ENCODE measurements around the gene DPF3. TPM values are rescaled to one million over a fixed set of nuclear protein-coding genes. Genes with fewer than 3 reads are reported as not detected.

Gene DPF3
- total RNA-seq, 1 experiment from 2014 or later: not detected

- Histone ChIP-seq H3K79me2 (ENCODE audit: low read depth) (no peaks in the 10 kb centered on the region), H3K4me3 (no peak overlapping the region), H4K20me1 (ENCODE audit: insufficient read depth) (no peaks in the 10 kb centered on the region), H3F3A (ENCODE audit: insufficient read depth, low read depth) (no peaks in the 10 kb centered on the region), H2AFZ (no peak overlapping the region), H3K9me3 (ENCODE audit: insufficient read depth, low read depth) (no peaks in the 10 kb centered on the region), H3K9me2 (ENCODE audit: insufficient read depth) (no peaks in the 10 kb centered on the region), H3K27me3 (ENCODE audit: insufficient read depth, low read depth) (peaks cover 45% of the 10 kb centered on the region), H3K27ac (no peak overlapping the region), H3K4me1 (replicated peaks; ENCODE audit: insufficient read depth) (no peaks in the 10 kb centered on the region), H3K36me3 (ENCODE audit: low read depth) (no peaks in the 10 kb centered on the region), H3K4me2 (no peak overlapping the region)
- no TSS peak for BruUV-seq (replicated peaks)
- TF ChIP-seq, protein P1, sequence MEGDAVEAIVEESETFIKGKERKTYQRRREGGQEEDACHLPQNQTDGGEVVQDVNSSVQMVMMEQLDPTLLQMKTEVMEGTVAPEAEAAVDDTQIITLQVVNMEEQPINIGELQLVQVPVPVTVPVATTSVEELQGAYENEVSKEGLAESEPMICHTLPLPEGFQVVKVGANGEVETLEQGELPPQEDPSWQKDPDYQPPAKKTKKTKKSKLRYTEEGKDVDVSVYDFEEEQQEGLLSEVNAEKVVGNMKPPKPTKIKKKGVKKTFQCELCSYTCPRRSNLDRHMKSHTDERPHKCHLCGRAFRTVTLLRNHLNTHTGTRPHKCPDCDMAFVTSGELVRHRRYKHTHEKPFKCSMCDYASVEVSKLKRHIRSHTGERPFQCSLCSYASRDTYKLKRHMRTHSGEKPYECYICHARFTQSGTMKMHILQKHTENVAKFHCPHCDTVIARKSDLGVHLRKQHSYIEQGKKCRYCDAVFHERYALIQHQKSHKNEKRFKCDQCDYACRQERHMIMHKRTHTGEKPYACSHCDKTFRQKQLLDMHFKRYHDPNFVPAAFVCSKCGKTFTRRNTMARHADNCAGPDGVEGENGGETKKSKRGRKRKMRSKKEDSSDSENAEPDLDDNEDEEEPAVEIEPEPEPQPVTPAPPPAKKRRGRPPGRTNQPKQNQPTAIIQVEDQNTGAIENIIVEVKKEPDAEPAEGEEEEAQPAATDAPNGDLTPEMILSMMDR (conservative IDR thresholded peaks at IDR 0.05): no peak
- TF ChIP-seq EZH2 (IDR thresholded peaks at IDR 0.05; ENCODE audit: low read depth): no peak
- CTCF ChIA-PET: no interaction called here
- POLR2A ChIA-PET (ENCODE audit: unreplicated experiment): no interaction called here
- intact Hi-C loops (cut with micrococcal nuclease; ENCODE audit: unreplicated experiment): no loop called here
- no peak for DNase-seq
Observed at GRCh38 chr14:72645706-72646105, 248.2 kb downstream of the DPF3 start.

DNA sequence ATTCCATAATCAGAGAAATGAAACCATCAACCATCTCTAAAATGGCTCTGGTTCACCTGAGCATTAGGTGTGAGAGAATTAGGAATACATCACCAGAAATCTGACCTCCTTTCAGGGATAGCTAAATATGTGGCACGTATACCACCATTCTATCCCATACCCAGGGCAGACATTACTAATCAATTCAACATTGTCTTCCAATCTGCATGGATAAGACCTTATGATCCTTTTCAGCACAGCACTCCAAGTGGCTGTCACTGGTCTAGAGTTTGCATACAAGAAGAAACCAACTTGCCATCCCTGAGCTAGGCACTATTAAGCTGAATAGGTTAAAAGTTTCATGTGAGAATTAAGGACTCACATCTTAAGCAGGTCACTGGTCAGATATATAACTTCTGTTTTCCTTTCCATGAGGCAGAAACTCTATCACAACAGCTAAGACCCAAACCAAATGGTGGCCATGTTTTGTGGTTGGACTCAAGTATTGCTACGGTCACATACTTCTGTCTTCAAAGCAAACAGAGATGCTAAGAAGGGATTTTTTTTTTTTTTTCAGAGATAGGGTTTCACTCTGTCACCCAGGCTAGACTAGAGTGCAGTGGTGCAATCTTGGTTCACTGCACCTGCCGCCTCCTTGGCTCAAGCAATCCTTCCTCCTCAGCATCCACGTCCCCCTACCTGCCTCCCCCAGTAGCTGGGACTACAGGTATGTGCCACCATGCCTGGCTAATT, 249.0 kb downstream of the DPF3 start:
- no peak for DNase-seq
- Histone ChIP-seq H3K4me2 (no peak overlapping the region), H3K79me2 (ENCODE audit: low read depth) (no peaks in the 10 kb centered on the region), H4K20me1 (ENCODE audit: insufficient read depth) (no peaks in the 10 kb centered on the region), H2AFZ (no peak overlapping the region), H3K27me3 (ENCODE audit: insufficient read depth, low read depth) (peaks cover 42% of the 10 kb centered on the region), H3K27ac (no peak overlapping the region), H3K4me1 (replicated peaks; ENCODE audit: insufficient read depth) (no peaks in the 10 kb centered on the region), H3F3A (ENCODE audit: insufficient read depth, low read depth) (no peaks in the 10 kb centered on the region), H3K4me3 (no peak overlapping the region), H3K9me2 (ENCODE audit: insufficient read depth) (no peaks in the 10 kb centered on the region), H3K9me3 (ENCODE audit: insufficient read depth, low read depth) (no peaks in the 10 kb centered on the region), H3K36me3 (ENCODE audit: low read depth) (no peaks in the 10 kb centered on the region)
- intact Hi-C loops (cut with micrococcal nuclease; ENCODE audit: unreplicated experiment): no loop called here
- no TSS peak for BruUV-seq (replicated peaks)
- POLR2A ChIA-PET (ENCODE audit: unreplicated experiment): no interaction called here
- no peak for TF ChIP-seq EZH2 (IDR thresholded peaks at IDR 0.05; ENCODE audit: low read depth)
- TF ChIP-seq, protein P1 (conservative IDR thresholded peaks at IDR 0.05): no peak
- CTCF ChIA-PET: no interaction called here

DNA sequence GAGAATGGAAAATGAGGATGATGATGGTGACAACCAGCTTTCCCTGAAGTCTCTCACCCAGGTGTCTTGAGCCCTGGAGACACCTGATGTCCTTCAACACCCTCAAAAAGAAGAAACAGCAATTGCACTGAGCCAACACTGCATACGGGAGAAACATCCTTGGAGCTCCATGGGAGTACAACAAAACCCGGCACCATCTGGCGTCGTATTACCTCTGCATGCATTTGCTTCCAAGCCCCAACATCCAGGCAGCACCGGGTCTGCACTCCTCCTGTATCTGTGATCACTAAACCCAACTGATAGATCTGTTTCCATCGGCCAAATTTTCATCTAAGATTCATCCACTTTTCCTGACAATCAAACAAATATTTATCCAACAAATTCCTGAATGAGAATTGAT, 249.9 kb downstream of the DPF3 start:
- no peak overlapping the region for H2AFZ ChIP-seq
- H3K9me2 ChIP-seq (ENCODE audit: insufficient read depth): no peaks in the 10 kb centered on the region
- intact Hi-C loops (cut with micrococcal nuclease; ENCODE audit: unreplicated experiment): no loop called here
- H3F3A ChIP-seq (ENCODE audit: insufficient read depth, low read depth): no peaks in the 10 kb centered on the region
- CTCF ChIA-PET: no interaction called here
- H3K79me2 ChIP-seq (ENCODE audit: low read depth): no peaks in the 10 kb centered on the region
- no peaks in the 10 kb centered on the region for H3K36me3 ChIP-seq (ENCODE audit: low read depth)
- H3K4me1 ChIP-seq (replicated peaks; ENCODE audit: insufficient read depth): no peaks in the 10 kb centered on the region
- no peaks in the 10 kb centered on the region for H3K9me3 ChIP-seq (ENCODE audit: insufficient read depth, low read depth)
- no TSS peak for BruUV-seq (replicated peaks)
- H3K4me3 ChIP-seq: no peak overlapping the region
- TF ChIP-seq, protein P1 (conservative IDR thresholded peaks at IDR 0.05): no peak
- no peak for TF ChIP-seq EZH2 (IDR thresholded peaks at IDR 0.05; ENCODE audit: low read depth)
- H3K27ac ChIP-seq: no peak overlapping the region
- H3K4me2 ChIP-seq: no peak overlapping the region
- peaks cover 35% of the 10 kb centered on the region for H3K27me3 ChIP-seq (ENCODE audit: insufficient read depth, low read depth)
- H4K20me1 ChIP-seq (ENCODE audit: insufficient read depth): no peaks in the 10 kb centered on the region
- POLR2A ChIA-PET (ENCODE audit: unreplicated experiment): no interaction called here
- no peak for DNase-seq
